ENCODE measurements around the gene NATD1.
"Not testable (repeated sequence)": the region's sequence is repeated elsewhere in the genome, so short reads cannot be mapped to it uniquely, and the experiment has no call there.

Gene NATD1

GRCh38 chr17:21193031-21193430, 60.2 kb downstream of the NATD1 start:
- Histone ChIP-seq H3K4me2 (ENCODE audit: insufficient read depth, low read length) (no peak overlapping the region), H3K4me3 (ENCODE audit: low read depth in 1 of 2, low read length in 2 of 2) (no peak overlapping the region), H3K4me1 (ENCODE audit: insufficient read depth, low read length) (no peaks in the 10 kb centered on the region), H2AFZ (ENCODE audit: low read depth, low read length) (no peak overlapping the region), H3K9ac (ENCODE audit: low read depth, low read length) (no peak overlapping the region), H3K27me3 (ENCODE audit: insufficient read depth, low read length, poor library complexity) (no peaks in the 10 kb centered on the region), H4K20me1 (ENCODE audit: insufficient read depth, low read length) (peaks cover 29% of the 10 kb centered on the region), H3K36me3 (ENCODE audit: insufficient read depth, low read length) (peaks cover 53% of the 10 kb centered on the region), H3K79me2 (ENCODE audit: insufficient read depth, low read length) (peaks cover 8% of the 10 kb centered on the region; the same call in 1 of the 2 replicates), H3K9me3 (ENCODE audit: insufficient read depth, low read length, severe bottlenecking) (no peaks in the 10 kb centered on the region), H3K27ac (ENCODE audit: low read length) (no peak overlapping the region)
- TF ChIP-seq, protein P1, sequence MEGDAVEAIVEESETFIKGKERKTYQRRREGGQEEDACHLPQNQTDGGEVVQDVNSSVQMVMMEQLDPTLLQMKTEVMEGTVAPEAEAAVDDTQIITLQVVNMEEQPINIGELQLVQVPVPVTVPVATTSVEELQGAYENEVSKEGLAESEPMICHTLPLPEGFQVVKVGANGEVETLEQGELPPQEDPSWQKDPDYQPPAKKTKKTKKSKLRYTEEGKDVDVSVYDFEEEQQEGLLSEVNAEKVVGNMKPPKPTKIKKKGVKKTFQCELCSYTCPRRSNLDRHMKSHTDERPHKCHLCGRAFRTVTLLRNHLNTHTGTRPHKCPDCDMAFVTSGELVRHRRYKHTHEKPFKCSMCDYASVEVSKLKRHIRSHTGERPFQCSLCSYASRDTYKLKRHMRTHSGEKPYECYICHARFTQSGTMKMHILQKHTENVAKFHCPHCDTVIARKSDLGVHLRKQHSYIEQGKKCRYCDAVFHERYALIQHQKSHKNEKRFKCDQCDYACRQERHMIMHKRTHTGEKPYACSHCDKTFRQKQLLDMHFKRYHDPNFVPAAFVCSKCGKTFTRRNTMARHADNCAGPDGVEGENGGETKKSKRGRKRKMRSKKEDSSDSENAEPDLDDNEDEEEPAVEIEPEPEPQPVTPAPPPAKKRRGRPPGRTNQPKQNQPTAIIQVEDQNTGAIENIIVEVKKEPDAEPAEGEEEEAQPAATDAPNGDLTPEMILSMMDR (IDR thresholded peaks at IDR 0.05; ENCODE audit: borderline replicate concordance, extremely low read depth, low read length, poor library complexity, severe bottlenecking): no peak
- no peak for TF ChIP-seq EZH2 (IDR thresholded peaks at IDR 0.05; ENCODE audit: borderline replicate concordance, low read depth, low read length, severe bottlenecking)
- DNase-seq (no peak), ATAC-seq (ENCODE audit: insufficient read depth, low read depth) (0 out of 3 replicates have a peak, but pooled peaks have one; percentile 32)

DNA sequence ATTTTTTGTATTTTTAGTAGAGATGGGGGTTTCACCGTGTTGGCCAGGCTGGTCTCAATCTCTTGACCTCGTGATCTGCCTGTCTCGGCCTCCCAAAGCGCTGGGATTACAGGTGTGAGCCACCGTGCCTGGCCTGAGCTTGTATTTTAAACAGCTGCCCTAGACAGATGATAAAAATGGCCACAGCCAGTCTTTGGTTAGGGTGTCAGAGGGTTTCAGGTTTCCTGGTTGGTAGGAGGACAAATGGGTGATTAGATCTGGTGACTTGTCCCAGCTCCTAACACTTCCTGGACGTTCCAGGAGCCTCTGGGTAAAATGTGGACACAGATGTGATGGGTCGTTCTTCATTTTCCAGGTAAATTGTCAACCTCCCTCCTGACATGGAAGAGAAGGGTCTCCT, 60.8 kb downstream of the NATD1 start:
- not testable (repeated sequence) for DNase-seq; H3K9me3 ChIP-seq (ENCODE audit: insufficient read depth, low read length, severe bottlenecking); H3K79me2 ChIP-seq (ENCODE audit: insufficient read depth, low read length); H3K27me3 ChIP-seq (ENCODE audit: insufficient read depth, low read length, poor library complexity); H3K27ac ChIP-seq (ENCODE audit: low read length); H3K4me3 ChIP-seq (ENCODE audit: low read depth in 1 of 2, low read length in 2 of 2); H3K4me2 ChIP-seq (ENCODE audit: insufficient read depth, low read length); ATAC-seq (ENCODE audit: insufficient read depth, low read depth); H3K9ac ChIP-seq (ENCODE audit: low read depth, low read length); H2AFZ ChIP-seq (ENCODE audit: low read depth, low read length); H3K4me1 ChIP-seq (ENCODE audit: insufficient read depth, low read length)
- Histone ChIP-seq H4K20me1 (ENCODE audit: insufficient read depth, low read length) (peaks cover 23% of the 10 kb centered on the region), H3K36me3 (ENCODE audit: insufficient read depth, low read length) (peaks cover 47% of the 10 kb centered on the region)

DNA sequence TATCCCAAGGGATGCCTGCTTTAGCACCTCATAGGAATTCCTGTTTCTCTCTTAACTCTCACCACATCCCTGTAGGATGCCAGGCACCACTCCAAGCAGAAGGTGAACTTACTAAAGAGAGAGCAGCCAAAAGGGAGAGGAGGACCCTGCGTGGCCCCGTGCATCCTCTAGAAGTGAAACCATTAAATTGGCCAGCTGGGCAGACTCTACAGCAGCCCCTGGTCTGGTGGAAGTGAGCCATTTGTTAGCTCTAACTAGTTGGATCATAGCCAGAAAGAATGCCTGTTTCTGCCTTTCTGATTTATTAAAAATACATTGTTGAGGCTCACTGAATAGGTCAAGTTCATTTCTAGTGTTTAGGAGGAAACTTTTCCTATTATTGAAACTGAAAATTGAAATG, 61.5 kb downstream of the NATD1 start:
- no peak overlapping the region for H3K9ac ChIP-seq (ENCODE audit: low read depth, low read length)
- no peak overlapping the region for H3K27ac ChIP-seq (ENCODE audit: low read length)
- H3K79me2 ChIP-seq (ENCODE audit: insufficient read depth, low read length): no peaks in the 10 kb centered on the region
- H3K27me3 ChIP-seq (ENCODE audit: insufficient read depth, low read length, poor library complexity): no peaks in the 10 kb centered on the region
- TF ChIP-seq EZH2 (IDR thresholded peaks at IDR 0.05; ENCODE audit: borderline replicate concordance, low read depth, low read length, severe bottlenecking): no peak
- TF ChIP-seq, protein P1 (IDR thresholded peaks at IDR 0.05; ENCODE audit: borderline replicate concordance, extremely low read depth, low read length, poor library complexity, severe bottlenecking): no peak
- H4K20me1 ChIP-seq (ENCODE audit: insufficient read depth, low read length): peaks cover 17% of the 10 kb centered on the region
- ATAC-seq (ENCODE audit: insufficient read depth, low read depth) (no peak), DNase-seq (no peak)
- H3K4me1 ChIP-seq (ENCODE audit: insufficient read depth, low read length): no peaks in the 10 kb centered on the region
- no peak overlapping the region for H3K4me3 ChIP-seq (ENCODE audit: low read depth in 1 of 2, low read length in 2 of 2)
- no peaks in the 10 kb centered on the region for H3K9me3 ChIP-seq (ENCODE audit: insufficient read depth, low read length, severe bottlenecking)
- no peak overlapping the region for H2AFZ ChIP-seq (ENCODE audit: low read depth, low read length)
- H3K36me3 ChIP-seq (ENCODE audit: insufficient read depth, low read length): peaks cover 41% of the 10 kb centered on the region
- no peak overlapping the region for H3K4me2 ChIP-seq (ENCODE audit: insufficient read depth, low read length)

DNA sequence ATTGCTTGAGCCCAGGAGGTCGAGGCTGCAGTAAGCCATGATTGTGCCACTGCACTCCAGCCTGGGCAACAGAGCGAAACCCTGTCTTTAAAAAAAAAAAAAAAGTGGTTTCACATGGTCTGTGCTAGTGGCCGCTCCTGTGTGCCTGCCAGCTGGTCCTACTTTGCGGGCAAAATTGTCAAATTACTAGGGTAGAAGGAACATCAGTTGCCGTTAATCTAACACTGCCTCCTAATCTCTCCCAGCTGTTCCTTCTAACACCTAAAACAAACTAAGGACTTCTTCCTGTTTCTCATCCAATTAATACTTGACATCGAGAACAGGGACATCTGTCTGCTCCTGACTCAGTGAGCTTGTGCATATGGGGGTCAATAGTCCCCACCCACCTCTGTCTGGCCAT, 63.1 kb downstream of the NATD1 start:
- H3K4me1 ChIP-seq (ENCODE audit: insufficient read depth, low read length): no peaks in the 10 kb centered on the region
- no peaks in the 10 kb centered on the region for H3K79me2 ChIP-seq (ENCODE audit: insufficient read depth, low read length)
- H3K27ac ChIP-seq (ENCODE audit: low read length): no peak overlapping the region
- H2AFZ ChIP-seq (ENCODE audit: low read depth, low read length): no peak overlapping the region
- ATAC-seq (ENCODE audit: insufficient read depth, low read depth) (no peak), DNase-seq (no peak)
- H3K9ac ChIP-seq (ENCODE audit: low read depth, low read length): no peak overlapping the region
- peaks cover 44% of the 10 kb centered on the region for H3K36me3 ChIP-seq (ENCODE audit: insufficient read depth, low read length)
- TF ChIP-seq, protein P1 (IDR thresholded peaks at IDR 0.05; ENCODE audit: borderline replicate concordance, extremely low read depth, low read length, poor library complexity, severe bottlenecking): no peak
- no peak for TF ChIP-seq EZH2 (IDR thresholded peaks at IDR 0.05; ENCODE audit: borderline replicate concordance, low read depth, low read length, severe bottlenecking)
- peaks cover 3% of the 10 kb centered on the region; the same call in 1 of the 2 replicates for H4K20me1 ChIP-seq (ENCODE audit: insufficient read depth, low read length)
- no peaks in the 10 kb centered on the region for H3K9me3 ChIP-seq (ENCODE audit: insufficient read depth, low read length, severe bottlenecking)
- no peaks in the 10 kb centered on the region for H3K27me3 ChIP-seq (ENCODE audit: insufficient read depth, low read length, poor library complexity)
- H3K4me2 ChIP-seq (ENCODE audit: insufficient read depth, low read length): no peak overlapping the region
- H3K4me3 ChIP-seq (ENCODE audit: low read depth in 1 of 2, low read length in 2 of 2): no peak overlapping the region
